ENCODE measurements around the gene MATCAP1. TPM values are rescaled to one million over a fixed set of nuclear protein-coding genes. Genes with fewer than 3 reads are reported as not detected.

The MATCAP1 gene
- total RNA-seq, 3 donors from 2014 or later = 10.9 to 13.4 (median 11.6) TPM

DNA sequence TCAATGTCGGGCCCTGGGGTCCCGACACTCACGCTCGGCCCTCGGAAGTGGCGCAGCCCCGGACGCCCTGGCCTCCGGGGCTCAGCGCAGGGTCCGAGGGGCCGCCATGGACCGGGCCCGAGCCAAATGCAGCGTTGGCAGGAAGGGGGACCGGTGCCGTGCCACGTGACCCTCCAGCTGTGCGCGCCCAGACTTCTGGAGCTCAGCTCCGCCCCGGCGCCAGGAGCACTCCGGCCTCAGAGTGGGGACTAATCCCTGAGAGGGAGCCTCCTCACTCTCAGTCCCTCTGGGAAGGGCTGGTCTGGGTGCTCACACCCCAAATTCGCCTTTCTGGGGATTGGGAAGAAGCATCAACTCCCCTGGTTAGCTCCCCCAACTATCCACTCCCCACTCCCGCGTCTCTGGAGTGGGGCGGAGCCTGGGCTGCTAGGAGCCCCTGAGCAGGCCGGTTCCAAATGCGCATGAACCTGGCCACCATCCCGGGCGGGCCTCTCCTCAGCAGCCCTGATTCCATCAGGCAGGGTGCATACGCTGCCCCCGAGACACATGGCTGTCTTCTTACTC is 32.8 kb downstream of the MATCAP1 start, which contains the start of gene B3GNT9:
Gene B3GNT9, minus strand, starts transcription at position 166 of the 564 bp plus-strand sequence. CDS start 513 bp downstream, outside the sequence.
- DNase-seq (ENCODE audit: low spot score in 2 of 2) = peak in 1 of 2 donors; percentile 55
- TF ChIP-seq POLR2AphosphoS5 (IDR thresholded peaks at IDR 0.05) = peak in 2 of 3 donors; percentile 9 to 21
- no peak for TF ChIP-seq POLR2A (IDR thresholded peaks at IDR 0.05)

DNA sequence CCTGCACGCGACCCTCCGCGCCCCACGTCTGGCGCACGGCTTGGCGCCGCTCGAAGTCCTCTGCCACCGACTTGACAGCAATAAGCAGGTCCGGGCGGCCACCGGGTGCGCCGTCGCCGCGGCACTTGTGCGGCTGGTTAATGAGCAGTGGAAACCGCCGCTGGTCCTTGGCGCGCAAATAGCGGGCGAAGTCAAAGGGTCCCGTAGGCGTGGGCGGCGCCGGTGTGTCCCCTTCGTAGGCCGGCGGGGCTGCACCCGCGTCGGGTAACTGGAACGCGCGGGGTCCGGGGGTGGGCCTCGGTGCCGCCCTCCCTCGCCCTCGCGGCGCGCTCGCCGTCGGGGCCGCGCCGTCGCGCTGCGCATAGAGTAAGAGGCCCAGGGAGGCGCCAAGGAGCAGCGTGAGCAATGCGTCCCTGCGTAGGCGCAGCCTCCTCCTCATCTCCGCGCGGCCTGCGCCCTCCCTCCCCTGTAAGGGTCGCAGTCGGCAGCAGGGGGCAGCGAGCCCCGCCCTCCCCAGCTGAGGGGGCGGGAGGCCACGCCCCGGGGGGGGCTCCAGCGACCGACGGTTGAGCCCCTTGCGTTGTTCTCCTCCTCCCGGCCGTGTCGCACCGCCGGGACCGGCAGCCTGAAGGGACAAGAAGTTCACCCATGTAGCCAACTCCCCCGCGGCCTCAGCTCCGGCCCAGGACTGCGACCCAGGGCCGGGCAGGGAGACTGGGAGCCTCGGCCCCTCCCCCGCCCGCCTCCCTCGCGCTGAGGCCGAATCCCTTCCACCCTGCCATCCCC is 33.5 kb downstream of the MATCAP1 start:
- Histone ChIP-seq H3K36me3 (no peaks in the 10 kb centered on the region), H3K27me3 (no peaks in the 10 kb centered on the region), H3K4me3 (peak overlapping the region; percentile 66 to 94 (median 69)), H3K27ac (peak overlapping the region; percentile 77 to 81), H3K9me3 (no peaks in the 10 kb centered on the region), H3K4me1 (peaks cover 0 to 9% of the 10 kb centered on the region in 2 donors)
- no peak for DNase-seq (ENCODE audit: low spot score in 2 of 2)
- intact Hi-C loops (cut with DNase I; ENCODE audit: low total_unique reads) = no loop called here
- peak in 1 of 3 donors; percentile 7 for TF ChIP-seq POLR2AphosphoS5 (IDR thresholded peaks at IDR 0.05)
- no peak for TF ChIP-seq POLR2A (IDR thresholded peaks at IDR 0.05)

More for the DNA sequence above, 32.8 kb downstream of the MATCAP1 start, which contains the start of gene B3GNT9:
- Histone ChIP-seq H3K9me3 (no peaks in the 10 kb centered on the region), H3K4me1 (peaks cover 0 to 9% of the 10 kb centered on the region in 2 donors), H3K27me3 (no peaks in the 10 kb centered on the region), H3K27ac (peak within 1 kb of the TSS; percentile 77 to 81), H3K36me3 (no peaks in the 10 kb centered on the region), H3K4me3 (peak within 1 kb of the TSS; percentile 66 to 94 (median 69))
- intact Hi-C loops (cut with DNase I; ENCODE audit: low total_unique reads) = no loop called here

DNA sequence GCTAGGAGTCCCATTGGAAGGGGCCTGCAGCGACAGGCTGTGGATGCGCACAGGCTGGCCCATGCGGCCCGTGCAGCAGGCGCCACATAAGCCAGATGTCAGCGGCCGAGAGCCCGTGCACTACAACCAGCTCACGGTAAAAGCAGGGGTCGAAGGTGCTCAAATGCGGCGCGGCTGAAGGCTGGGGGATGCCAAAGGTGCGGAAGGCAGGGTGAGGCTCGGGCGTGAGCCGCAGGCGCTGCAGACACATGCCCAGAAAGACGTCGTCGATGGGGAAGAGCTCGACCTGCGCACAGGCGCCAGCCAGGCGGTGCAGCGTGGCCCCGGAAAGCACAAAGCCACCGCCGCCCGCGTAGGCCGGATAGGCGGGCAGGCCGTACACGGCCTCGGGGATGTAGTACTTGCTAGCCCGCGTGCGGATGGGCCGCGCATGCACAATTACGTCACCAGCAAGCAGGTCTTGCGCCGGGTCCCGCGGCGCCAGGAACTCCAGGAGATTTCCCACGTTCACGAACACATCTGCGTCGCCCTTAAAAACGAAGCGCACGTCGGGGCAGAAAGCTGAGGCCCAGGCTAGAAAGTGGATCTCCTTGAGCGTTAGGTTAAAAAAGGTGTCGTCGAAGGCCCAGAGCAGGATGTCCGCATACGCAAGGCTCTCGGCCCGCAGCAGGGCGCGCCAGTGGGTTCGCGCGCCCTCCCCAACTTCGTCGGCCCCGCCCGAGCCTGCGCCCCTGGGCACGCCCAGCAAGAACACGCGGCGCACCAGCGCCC is 34.3 kb downstream of the MATCAP1 start:
- intact Hi-C loops (cut with DNase I; ENCODE audit: low total_unique reads) = loop anchor here (10.0 kb wide), 2 partner anchors 155 to 185 kb away; partner anchors contain the start of gene CES3
- H3K27ac ChIP-seq = peak overlapping the region in 1 of 2 donors; percentile 81
- H3K36me3 ChIP-seq = peaks cover 3% of the 10 kb centered on the region

DNA sequence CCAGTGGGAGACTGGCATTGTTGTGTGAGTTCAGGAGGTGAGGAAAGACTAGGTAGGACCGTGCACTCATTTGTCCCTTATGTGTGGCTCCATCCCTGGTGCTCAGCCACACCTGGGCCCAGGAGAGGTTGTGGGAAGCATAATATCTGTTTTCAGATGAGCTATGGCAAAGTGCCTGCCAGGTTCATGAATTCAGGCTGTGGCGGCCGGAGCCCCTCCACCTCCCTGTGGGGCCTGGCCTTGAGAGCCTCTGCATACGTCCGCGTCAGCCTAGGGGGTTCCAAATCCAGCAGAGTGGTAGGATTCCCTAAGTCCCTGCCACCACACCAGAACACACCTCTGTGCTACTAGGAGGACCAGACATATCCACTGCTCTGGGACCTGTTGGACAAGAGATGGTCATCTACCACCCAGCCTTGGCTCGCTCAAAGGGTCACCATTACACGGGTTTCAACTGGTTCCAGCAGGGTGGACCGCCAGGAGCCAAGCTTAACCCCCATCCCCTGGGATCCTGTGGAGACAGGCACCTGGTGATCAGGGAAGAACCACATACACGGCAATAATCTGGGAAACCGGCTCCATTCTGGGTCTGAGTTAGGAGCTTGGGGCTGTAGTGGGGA is 35.0 kb downstream of the MATCAP1 start:
- no peak overlapping the region for H3K27ac ChIP-seq
- no peak overlapping the region for H3K4me3 ChIP-seq
- H3K36me3 ChIP-seq = peaks cover 4% of the 10 kb centered on the region
- no peak for TF ChIP-seq POLR2AphosphoS5 (IDR thresholded peaks at IDR 0.05)
- TF ChIP-seq, protein P1, sequence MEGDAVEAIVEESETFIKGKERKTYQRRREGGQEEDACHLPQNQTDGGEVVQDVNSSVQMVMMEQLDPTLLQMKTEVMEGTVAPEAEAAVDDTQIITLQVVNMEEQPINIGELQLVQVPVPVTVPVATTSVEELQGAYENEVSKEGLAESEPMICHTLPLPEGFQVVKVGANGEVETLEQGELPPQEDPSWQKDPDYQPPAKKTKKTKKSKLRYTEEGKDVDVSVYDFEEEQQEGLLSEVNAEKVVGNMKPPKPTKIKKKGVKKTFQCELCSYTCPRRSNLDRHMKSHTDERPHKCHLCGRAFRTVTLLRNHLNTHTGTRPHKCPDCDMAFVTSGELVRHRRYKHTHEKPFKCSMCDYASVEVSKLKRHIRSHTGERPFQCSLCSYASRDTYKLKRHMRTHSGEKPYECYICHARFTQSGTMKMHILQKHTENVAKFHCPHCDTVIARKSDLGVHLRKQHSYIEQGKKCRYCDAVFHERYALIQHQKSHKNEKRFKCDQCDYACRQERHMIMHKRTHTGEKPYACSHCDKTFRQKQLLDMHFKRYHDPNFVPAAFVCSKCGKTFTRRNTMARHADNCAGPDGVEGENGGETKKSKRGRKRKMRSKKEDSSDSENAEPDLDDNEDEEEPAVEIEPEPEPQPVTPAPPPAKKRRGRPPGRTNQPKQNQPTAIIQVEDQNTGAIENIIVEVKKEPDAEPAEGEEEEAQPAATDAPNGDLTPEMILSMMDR (IDR thresholded peaks at IDR 0.05) = no peak
- no peak for TF ChIP-seq POLR2A (IDR thresholded peaks at IDR 0.05)
- peaks cover 0 to 5% of the 10 kb centered on the region in 2 donors for H3K4me1 ChIP-seq
- intact Hi-C loops (cut with DNase I; ENCODE audit: low total_unique reads) = loop anchor here (10.0 kb wide), 2 partner anchors 154 to 184 kb away; partner anchors contain the start of gene CES3
- no peaks in the 10 kb centered on the region for H3K9me3 ChIP-seq
- DNase-seq (ENCODE audit: low spot score in 2 of 2) = no peak
- H3K27me3 ChIP-seq = no peaks in the 10 kb centered on the region

More for the DNA sequence above, 34.3 kb downstream of the MATCAP1 start:
- DNase-seq (ENCODE audit: low spot score in 2 of 2) = no peak
- H3K27me3 ChIP-seq = no peaks in the 10 kb centered on the region
- H3K4me1 ChIP-seq = peaks cover 0 to 5% of the 10 kb centered on the region in 2 donors
- peak overlapping the region in 1 of 3 donors; percentile 94 for H3K4me3 ChIP-seq
- H3K9me3 ChIP-seq = no peaks in the 10 kb centered on the region
- TF ChIP-seq POLR2A (IDR thresholded peaks at IDR 0.05) (no peak), POLR2AphosphoS5 (IDR thresholded peaks at IDR 0.05) (no peak)
- TF ChIP-seq, protein P1 (IDR thresholded peaks at IDR 0.05) = no peak

DNA sequence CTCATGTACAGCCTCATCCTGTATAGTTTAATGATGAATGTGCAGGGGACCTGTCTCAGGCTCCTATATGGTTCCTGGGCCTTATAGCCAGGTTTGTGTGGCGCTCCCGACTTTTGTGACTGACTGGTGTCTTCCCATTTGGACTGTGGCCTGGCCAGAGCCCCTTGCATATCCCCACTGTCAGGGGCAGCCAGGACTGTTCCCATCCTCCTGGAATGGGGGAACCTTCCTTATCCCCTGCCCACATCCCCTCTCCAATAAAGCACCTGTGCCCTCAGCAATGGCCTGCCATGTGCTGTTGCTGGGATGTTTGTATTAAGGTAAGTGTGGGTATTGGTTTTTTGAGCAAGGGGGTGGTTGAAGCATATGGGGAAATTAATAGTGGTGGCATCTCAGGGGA is 35.5 kb downstream of the MATCAP1 start:
- Histone ChIP-seq H3K27me3 (no peaks in the 10 kb centered on the region), H3K9me3 (no peaks in the 10 kb centered on the region), H3K4me1 (peaks cover 0 to 5% of the 10 kb centered on the region in 2 donors), H3K27ac (no peak overlapping the region), H3K36me3 (peaks cover 4% of the 10 kb centered on the region), H3K4me3 (no peak overlapping the region)
- DNase-seq (ENCODE audit: low spot score in 2 of 2) = peak in 1 of 2 donors; percentile 9
- intact Hi-C loops (cut with DNase I; ENCODE audit: low total_unique reads) = loop anchor here (10.0 kb wide), 2 partner anchors 153 to 183 kb away; partner anchors contain the start of gene CES3
- TF ChIP-seq, protein P1 (IDR thresholded peaks at IDR 0.05) = no peak
- TF ChIP-seq POLR2AphosphoS5 (IDR thresholded peaks at IDR 0.05) = no peak
- no peak for TF ChIP-seq POLR2A (IDR thresholded peaks at IDR 0.05)
